GM19193 (cell line): ENCODE results near the gene OLFML2B.

ENCODE experiments used
- POLR2A ChIP-seq: IDR thresholded peaks from 4 replicates; pipeline ENCODE4 v1.6.1; 2011; ENCODE audit not compliant: insufficient read depth, insufficient read length; ENCODE audit errors: extremely low read depth

Gene OLFML2B

GRCh38 chr1:162042361-162042760, 18.7 kb upstream of the OLFML2B start:
- TF ChIP-seq POLR2A = no peak

- no peak for TF ChIP-seq POLR2A
Observed at GRCh38 chr1:162040657-162041056, 17.0 kb upstream of the OLFML2B start.

GRCh38 chr1:162040001-162040400, 16.3 kb upstream of the OLFML2B start:
- no peak for TF ChIP-seq POLR2A

DNA sequence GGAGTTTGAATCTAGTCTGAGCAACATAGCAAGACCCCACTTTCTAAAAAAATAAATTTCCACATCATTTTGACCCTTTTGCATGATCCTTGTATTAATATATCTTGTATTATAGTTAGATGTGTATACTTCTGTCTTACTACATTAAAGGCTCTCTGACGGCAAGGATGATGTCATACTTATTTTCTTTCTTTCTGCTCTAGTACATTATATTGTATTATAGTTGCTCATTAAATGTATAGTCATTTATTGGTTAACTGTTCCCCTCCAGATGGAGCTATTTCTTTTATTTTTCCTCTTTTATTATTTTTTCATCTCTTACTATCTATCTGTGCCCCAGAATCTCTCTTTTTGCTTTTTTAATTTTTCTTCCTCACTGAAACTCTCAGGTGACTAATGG, 15.0 kb upstream of the OLFML2B start:
- no peak for TF ChIP-seq POLR2A

DNA sequence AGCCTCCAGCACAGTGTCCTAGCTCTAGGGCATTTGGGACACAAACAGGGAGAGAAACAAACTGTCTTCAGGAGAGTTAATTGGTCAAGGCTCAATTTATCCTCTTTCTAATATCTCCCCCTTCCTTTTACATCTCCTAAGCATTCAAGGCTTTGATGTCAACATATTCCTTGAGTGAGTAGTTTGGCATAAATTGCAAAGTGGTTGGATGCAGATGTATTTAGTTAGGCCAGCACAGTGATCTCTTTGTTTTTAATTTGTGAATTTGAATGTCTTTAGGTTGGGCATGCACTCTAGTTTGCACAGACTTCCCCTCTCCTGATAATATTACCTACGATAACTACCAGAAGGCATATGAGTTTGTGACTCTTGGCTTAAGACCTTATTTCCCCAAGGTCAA, 12.5 kb upstream of the OLFML2B start:
- TF ChIP-seq POLR2A = no peak

DNA sequence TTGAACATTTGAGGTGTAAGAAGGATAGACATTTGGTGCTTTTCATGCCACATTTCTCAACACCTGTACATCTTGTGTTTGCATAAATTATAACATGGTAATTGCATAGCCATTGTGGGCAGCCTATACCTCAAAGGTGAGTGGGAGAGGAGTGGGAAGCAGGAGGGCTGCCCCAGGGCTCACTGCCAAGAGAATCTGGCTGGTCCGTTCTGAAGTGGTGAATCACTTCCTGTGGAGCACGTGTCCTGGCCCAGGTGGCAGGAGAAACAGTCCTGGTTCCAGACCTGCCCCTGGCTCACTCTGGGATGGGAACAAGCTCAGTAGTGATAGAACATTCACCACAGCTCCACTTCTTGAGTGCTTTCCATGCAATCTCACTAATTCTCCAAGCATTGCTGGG, 11.6 kb upstream of the OLFML2B start:
- TF ChIP-seq POLR2A = no peak

DNA sequence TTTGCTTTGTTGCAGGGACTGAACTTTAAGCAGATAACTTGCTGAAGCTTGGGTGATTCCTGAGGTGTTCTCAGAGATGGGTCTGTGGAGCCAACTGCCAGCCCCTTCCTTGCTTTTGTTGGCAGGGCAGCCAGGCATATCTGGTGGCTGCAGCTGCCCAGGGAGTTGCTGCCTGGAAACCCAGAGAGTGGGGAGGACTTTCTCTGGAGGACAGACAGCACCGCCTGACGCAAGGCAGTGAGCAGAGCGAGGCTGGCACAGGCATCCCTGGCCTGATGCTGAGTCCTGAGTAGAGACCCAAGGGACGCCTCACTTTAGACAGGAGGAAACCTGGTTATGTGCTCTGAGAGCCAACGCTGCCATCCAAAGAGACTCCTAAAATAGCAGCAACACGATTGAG, 9.8 kb upstream of the OLFML2B start:
- TF ChIP-seq POLR2A = no peak

DNA sequence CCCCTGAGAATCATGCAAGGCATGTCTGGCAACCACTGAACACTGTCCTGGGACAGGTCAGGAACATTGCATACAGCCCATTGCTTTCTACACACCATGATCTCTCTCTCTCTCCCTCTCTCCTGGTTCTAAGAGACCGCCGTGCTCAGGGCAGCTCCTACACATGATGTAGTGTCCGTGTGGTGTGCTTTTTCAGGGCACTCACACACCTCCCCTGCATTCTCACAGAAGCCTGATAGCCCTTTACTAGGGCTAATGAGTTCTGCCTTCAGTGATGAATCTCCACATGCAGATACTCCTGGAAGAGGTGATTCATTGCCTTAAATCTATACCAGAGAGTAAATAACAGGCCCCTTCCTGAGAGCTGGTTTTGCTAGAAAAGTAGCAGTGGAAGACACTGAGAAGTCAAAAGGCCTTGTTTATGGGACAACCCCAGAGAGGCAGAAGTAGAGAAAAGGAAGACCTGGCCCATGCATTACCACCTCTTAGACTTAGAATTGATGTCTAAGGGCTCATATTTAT, 7.2 kb upstream of the OLFML2B start:
- TF ChIP-seq POLR2A = no peak

DNA sequence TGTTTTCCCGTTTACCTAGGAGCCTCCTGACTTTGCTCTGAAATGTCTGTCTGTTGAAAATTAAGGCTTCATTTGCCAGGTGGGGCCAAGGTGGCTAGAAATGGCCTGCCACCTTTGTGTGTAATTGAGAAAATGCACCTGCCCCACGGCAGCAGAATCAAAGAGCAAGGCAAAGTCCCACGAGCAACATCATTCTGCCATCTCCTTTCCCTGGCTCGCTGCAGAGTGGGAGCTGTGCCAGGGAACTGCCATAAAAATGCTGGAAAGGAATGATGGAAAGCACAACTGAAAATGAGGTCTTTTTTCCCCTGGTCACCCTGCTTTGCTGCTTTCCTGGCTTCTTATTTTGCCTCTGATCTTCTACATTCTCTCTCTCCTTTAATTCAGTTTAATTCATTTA, 5.5 kb upstream of the OLFML2B start:
- no peak for TF ChIP-seq POLR2A

DNA sequence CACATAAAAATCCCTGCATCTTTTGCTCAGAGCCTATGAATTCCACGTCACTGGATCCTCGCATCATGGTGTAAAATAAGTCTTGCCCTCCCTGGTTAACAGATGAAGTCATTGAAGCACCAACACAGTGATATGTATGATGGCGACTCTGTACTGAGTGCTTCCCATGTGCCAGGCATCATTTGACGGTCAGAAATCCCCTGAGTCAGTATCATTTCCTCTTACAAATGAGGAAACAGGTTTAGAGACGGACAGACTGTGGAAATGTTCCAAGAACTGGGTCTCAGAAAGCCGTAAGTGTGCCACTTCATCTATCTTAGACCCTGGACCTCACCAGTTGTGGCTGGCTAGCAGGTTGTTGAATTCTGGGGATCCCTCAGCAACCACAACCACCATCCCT, 5.1 kb upstream of the OLFML2B start:
- no peak for TF ChIP-seq POLR2A

- no peak for TF ChIP-seq POLR2A
Observed at GRCh38 chr1:162026881-162027280, 3.2 kb upstream of the OLFML2B start.

DNA sequence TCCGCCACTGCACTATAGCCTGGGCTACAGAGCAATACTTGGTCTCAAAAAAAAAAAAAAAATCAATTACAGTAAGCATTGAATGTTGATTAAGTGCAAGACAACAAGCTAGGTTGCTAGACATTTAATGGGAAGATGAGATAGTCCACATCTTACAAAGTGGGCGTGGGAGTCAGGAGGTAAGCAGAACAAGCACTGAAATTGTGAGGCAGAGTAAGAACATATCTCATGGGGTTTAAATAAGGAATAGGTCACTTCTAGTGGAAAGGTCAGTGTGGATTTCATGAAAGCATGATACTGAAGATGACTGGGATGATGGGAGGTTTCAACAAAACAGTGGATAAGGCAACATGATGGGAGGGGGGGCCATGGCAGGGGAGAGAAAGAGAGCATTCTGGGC, 1.9 kb upstream of the OLFML2B start:
- TF ChIP-seq POLR2A = no peak

DNA sequence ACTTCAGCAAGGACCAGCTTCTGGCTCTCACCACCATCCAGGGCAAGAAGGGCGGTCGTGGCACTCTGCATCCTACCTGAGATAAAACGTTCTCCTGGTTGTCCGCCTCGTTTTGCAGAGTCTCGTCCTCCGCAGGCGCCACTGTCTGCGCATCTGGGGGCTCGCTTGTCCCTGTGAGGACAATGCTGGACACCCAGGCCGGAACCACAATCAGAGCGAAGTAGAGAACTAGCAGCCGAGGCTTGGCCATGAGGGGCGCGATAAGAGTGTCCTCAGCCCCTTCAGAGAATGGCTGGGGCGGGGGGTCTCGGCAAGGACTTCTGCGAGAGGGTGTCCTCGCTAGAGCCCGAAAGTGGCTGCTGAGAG, 505 bp downstream of the OLFML2B start:
- no peak for TF ChIP-seq POLR2A

DNA sequence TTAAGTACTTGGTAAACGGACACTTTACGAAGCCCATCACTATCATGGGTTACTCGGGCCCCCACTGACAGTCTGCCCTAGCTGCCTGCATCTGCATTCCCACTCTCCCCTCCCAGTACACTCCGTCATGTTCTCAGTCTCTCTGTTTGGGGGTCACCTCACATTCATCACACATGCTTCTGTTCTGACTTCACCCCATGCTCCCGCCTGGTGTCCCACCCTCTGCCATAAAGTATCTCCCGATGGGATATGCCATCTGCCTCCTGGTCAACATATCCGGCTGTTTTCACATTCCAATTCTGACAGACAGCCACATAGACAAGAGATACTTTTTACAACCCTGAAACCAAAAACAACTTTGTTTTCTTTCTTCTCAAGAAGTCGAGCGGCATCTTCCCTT, 1.0 kb downstream of the OLFML2B start:
- TF ChIP-seq POLR2A = no peak

GRCh38 chr1:162021124-162021523, 2.5 kb downstream of the OLFML2B start:
- no peak for TF ChIP-seq POLR2A

GRCh38 chr1:162020150-162020549, 3.5 kb downstream of the OLFML2B start:
- TF ChIP-seq POLR2A = no peak

DNA sequence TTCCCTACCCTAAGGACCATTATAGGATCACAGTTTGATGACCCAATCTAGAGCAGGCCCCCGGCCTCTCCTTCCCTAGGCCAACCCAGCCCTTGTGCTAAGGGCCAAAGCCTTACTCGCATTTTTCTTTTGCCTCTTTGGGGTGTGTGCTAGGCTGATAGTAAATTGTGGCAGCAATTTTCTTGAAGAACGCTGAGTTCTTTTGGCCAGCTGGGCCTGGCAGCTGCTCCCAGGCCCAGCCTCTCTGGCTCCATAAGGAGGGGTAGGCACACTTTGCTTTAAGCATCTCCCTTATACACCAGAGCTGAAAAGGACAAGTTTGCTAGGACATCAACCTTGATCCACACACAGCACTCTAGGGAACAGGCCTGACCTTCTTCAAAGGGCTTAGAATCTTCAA, 4.2 kb downstream of the OLFML2B start:
- TF ChIP-seq POLR2A = no peak

- no peak for TF ChIP-seq POLR2A
Observed at GRCh38 chr1:162019006-162019405, 4.7 kb downstream of the OLFML2B start.

GRCh38 chr1:162018418-162018817, 5.3 kb downstream of the OLFML2B start:
- TF ChIP-seq POLR2A = no peak

DNA sequence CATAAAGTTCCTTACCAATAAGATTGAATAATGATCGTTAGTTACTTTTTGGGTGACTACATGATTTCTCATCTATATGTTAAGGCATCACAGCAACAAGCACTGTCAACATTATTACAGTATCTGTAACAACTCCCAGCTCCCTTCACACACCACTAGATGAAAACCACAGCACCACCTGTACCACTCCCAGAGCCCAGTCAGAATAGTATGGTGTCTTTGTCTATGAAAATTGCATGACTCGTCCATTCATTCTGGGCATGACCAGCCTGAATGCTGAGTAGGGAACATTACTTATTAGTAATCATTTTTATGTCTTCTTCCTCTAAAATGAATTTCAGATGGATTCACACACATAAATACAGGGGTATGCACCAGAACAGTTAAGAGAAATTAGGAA, 7.0 kb downstream of the OLFML2B start:
- no peak for TF ChIP-seq POLR2A
